Dermis microvascular lymphatic vessel endothelial cell (primary cell): ENCODE data around the gene ANKRD42. TPM values are rescaled to one million over a fixed set of nuclear protein-coding genes. Genes with fewer than 3 reads are reported as not detected.
A peak's percentile ranks its signal among the peaks of the same experiment; 100 is the strongest.

Source experiments
- DNase-seq, 2 donors: peaks; one replicate each; pipeline versions ENCODE4 v3.0.0 to v3.0.0-alpha.2; 2010; ENCODE audit warnings: low read depth in 2 of 2
- total RNA-seq: library from RNA; depleted of rRNA; stranded (reverse); fragments of >200 nt; gene quantifications from 2 replicates; pipeline ENCODE4 v1.2.1, GENCODE V29; 2014

Gene ANKRD42
- total RNA-seq = 1.7 and 1.8 TPM in 2 replicates

DNA sequence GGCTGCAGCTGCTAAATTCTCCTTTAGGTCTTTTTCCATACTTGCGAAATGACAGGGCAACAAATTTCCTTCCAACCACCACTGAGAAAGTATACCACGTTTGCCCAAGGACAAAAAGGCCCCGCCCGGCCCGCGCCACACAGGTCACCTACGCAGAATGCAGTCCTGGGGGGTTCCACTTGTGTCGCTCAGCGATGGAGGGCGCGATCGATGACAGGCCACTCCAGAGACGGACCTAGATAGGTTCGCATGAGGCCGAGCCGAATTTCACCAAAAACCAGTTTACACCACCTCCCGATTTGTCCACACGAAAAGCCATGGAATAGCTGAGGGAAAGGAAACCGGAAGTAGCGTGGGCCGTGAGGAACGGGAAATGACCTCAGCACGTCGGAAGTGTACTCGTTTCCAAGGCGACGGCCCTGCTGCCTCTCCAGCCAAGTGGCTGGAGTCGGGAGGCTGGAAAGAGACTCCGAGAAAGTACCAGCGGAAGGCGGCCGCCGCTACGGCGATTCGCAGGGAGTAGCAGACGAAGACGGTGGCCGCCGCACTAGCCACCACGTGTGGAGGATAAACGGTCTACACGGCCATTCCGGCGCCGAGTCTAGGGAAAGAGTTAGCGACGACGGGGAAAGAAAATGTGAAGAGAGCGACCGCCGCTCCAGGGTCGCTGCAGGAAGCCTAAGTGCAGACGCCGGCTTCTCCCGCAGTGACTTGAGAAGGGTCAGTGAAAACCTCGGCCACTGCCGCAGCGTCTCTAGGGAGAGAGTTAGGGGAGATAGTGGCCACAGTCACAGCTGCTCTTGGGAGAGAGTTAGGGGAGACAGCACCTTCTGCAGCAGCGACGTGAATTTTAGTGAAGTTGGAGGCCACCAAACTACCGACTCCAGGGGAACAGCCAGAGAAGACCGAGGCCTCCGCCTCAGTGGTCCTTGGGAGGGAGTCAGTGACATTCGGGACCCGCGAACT, at the start of gene ANKRD42:
TSS of gene ANKRD42 (plus strand) at position 398 of the 966 bp plus-strand sequence. CDS start 959 bp downstream, outside the sequence.
- DNase-seq = peak; percentile 92 to 97

DNA sequence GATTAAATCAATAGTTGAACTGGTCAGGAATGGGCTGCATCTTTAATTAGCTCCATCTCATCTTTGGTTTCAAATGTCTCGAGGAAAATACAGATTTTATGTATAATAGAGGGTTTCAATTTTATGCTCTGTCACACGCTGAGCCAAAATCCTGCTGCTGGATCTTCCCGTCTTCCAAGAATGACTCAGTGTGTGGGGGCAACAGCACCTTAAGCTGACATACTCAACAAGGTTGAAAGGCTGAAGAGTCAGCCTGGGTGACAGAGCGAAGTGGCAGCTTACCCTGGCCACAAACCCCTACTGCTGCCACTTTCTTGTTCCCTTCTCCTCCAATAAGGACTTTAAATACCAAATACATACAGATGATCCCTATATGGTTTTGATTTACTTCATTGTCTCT, 45.6 kb upstream of the ANKRD42 start:
- DNase-seq = no peak

- no peak for DNase-seq
These were observed 43.1 kb upstream of the ANKRD42 start for GRCh38 chr11:83150450-83150849.

- DNase-seq = no peak
These were observed 42.1 kb upstream of the ANKRD42 start for GRCh38 chr11:83151274-83151977.

DNA sequence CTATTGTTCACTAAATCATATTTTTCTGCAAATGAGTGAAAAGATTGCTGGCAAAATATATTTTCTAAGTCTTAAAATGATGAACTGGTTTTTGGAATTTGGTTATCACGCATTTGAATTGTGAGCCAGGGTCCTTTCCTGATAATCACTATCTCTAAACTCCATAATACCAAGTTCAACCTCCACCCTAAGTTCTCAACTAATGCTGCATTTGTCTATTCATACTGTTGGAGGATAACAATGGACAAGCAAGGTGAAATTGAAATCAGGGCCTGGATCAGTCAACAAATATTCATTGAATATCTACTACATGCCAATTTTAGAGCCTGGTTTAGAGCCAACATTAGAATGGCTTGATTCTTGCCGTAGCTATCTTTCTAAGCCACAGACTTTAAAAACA, 41.2 kb upstream of the ANKRD42 start:
- DNase-seq = no peak

DNA sequence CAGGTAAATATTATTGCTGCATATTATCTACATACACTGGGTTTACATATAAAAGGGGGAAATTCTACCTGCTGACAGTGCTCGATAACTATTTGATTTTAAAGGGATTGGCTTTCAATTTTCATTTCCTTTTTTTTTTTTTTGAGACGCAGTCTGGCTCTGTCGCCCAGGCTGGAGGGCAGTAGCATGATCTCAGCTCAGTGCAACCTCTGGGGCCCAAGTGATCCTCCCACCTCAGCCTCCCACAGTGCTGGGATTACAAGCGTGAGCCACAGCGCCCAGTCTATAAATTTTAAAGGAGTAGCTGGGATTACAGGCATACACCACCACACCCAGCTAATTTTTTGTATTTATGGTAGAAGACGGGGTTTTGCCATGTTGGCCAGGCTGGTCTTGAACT, 39.7 kb upstream of the ANKRD42 start:
- DNase-seq = no peak

- DNase-seq = peak; percentile 100
These were observed 37.1 kb upstream of the ANKRD42 start for GRCh38 chr11:83156144-83156995.

- no peak for DNase-seq
These were observed 36.4 kb upstream of the ANKRD42 start, which contains the start of gene PCF11 for GRCh38 chr11:83156996-83157593. TSS of gene PCF11 (plus strand) at chr11:83157131. CDS start at chr11:83157440, 309 bp downstream.

GRCh38 chr11:83157594-83158356, 35.7 kb upstream of the ANKRD42 start:
- DNase-seq = peak in 1 of 2 donors; percentile 58

DNA sequence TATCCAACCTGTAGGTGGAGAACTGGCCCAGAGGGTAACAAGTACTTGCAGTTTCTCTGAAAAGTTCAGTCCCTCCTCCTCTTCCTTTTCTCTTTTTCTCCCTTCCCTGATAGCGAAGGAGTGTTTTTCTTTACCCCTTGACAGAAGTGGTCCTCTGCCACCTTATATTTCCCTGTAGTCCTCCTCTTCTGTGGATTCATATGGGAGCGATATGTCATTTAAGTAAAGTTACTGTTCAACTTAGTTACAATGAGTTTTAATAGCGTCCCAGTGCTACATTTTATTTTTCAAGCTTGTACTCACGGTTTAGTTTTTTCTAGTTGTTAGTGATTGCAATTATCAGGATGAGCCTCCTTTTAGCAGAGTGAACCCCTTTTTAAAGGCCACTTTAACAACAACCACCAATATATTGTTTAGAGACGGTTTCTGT, 35.1 kb upstream of the ANKRD42 start:
- DNase-seq = no peak

GRCh38 chr11:83158965-83159901, 34.3 kb upstream of the ANKRD42 start:
- DNase-seq = no peak

DNA sequence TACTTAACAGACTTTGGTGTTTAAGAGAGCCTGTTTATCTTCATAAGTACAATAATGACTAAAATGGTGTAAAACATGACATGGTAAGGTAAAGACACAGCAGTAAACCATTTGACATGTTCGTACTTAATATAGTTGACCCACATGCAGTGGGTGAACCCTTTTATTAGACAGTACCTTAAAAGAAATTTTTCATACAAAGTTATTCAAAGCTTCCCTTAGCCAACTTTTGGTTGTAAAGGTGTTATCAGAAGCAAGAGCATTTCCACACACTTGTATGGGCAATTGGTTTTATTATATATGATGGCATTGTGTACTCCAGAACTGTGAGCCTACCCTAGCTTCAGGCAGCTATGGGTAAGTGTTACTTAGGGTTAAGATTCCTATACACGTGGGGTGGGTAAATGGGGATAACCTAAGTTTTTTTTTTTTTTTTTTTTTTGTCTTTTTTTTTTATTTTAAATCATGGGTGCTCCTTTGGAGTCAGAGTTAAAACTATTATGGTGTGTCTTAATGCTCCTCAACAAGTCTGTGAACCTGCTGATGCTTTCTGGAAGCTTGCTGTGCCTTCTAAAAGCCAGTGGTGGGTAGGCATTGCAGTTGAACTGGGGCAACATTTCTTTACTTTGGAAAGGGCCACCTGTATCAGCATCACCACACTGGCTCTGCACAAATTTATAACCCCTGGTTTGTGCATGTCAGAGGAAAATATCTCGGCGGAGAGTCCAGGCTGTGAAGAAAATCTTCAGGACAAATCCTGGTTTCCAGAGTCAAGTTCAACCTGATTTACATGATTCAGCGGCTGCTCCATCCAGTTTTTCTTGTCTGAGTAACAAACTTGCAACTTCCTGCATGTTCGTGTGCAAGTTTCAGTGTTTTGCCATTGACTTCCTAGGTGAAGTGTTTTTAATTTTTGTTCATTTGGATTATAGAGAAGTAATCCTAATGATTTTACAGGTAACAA, 33.3 kb upstream of the ANKRD42 start:
- peak in 1 of 2 donors; percentile 40 for DNase-seq

DNA sequence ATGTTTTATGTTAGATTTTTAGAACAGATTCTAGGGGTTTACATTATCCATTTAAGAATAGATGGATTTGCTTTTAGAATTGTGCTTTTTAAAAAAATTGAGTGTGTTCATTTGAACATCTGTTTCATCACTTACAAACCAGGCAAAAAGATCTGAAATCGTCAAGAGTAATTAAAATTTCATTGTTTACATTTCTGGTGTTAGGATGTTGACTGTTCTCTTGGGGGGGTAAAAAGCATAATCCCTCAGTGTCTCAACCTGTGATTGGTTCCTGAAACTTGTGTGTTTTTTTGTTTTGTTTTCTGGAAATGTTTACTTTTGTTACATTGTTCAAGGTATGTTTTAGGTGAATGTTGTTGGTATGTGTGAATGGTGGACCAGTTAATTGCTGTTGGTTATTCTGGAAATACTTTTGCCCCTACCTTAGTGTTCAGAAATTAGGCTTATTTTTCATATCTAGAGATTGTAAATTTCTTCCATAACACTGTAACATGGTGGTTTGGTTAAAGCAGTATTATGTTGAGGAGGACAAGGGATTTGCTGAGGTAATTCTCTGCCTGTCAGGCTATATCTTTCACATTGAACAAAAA, 31.8 kb upstream of the ANKRD42 start:
- DNase-seq = no peak

GRCh38 chr11:83162377-83162776, 31.1 kb upstream of the ANKRD42 start:
- no peak for DNase-seq

- no peak for DNase-seq
These were observed 27.2 kb upstream of the ANKRD42 start for GRCh38 chr11:83166193-83166866.

DNA sequence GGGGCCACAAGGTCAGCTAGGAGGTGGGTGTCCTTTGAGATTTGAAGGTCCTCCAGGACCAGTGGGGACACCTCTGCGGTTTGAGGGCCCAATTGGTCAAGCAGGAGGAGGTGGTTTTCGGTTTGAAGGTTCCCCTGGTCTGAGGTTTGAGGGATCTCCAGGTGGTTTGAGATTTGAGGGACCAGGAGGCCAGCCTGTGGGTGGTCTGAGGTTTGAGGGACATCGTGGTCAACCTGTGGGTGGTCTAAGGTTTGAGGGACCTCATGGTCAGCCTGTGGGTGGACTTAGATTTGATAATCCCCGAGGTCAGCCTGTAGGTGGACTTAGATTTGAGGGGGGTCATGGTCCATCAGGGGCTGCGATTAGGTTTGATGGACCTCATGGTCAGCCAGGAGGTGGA, 24.8 kb upstream of the ANKRD42 start:
- DNase-seq = no peak

DNA sequence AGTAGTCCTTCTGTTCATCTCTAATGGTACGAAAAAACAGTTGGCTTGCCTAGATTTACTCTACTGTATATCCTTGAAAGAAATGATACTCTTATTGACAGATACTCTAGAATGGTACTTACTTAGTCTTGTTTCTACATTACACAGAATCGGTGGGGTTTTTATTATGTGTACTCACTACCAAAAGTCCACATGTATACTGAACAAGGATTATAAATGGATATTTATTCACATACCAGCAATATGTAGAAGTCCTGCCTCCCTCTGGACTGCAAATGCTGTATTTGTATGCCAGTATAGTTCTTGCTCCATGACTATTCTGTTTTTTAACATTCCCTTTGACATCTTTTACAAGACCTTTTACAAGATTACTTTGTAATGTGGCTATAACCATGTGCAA, 22.6 kb upstream of the ANKRD42 start:
- DNase-seq = no peak
